GM12878 (cell line): ENCODE data around the gene RHEB. TPM values are rescaled to one million over a fixed set of nuclear protein-coding genes. Genes with fewer than 3 reads are reported as not detected.

ENCODE experiments used
- ATAC-seq: fragments of 200-7000 bp; cut with Tn5 transposase; 3 replicates; pipeline ENCODE4 v1.9.1; 2020; ENCODE audit warnings: mild to moderate bottlenecking, moderate library complexity
- BruUV-seq: library from RNA; stranded (reverse); fragments of 400-500 nt; replicated peaks from 2 replicates; lab custom pipeline; 2021; lab: Mats Ljungman, UMichigan
- CTCF ChIA-PET: fragments of 300-600 bp; sonication (Branson Sonifier 250); formaldehyde crosslinking; extraction: SDS; loops from one replicate; lab custom pipeline; 2021; ENCODE audit warnings: inconsistent platforms; lab: Yijun Ruan, JAX
- POLR2A ChIA-PET: fragments of 350-600 bp; formaldehyde crosslinking; extraction: SDS; loops from one replicate; lab custom pipeline; 2021; ENCODE audit warnings: inconsistent platforms; lab: Charles Lee
- RAD21 ChIA-PET: fragments of 300-600 bp; sonication (Branson Sonifier 250); formaldehyde crosslinking; loops from one replicate; lab custom pipeline; 2023; ENCODE audit warnings: antibody characterized with exemption; ENCODE audit not compliant: unreplicated experiment; lab: Charles Lee
- SMC1A ChIA-PET: fragments of 300-600 bp; sonication (Branson Sonifier 250); formaldehyde crosslinking; loops from one replicate; lab custom pipeline; 2023; ENCODE audit not compliant: unreplicated experiment, uncharacterized antibody; lab: Charles Lee
- DNase-seq: peaks from one replicate; pipeline ENCODE4 v3.0.0-alpha.2; 2011; ENCODE audit warnings: low read depth, low spot score
- FAIRE-seq: peaks from 3 replicates; lab custom pipeline; 2011; peaks lifted over from hg19 to GRCh38; lab: Jason Lieb, UNC
- H2AFZ ChIP-seq: 2 replicates; pipeline ENCODE4 v1.6.0; 2011; ENCODE audit warnings: low read depth, low read length, control low read depth; ENCODE audit not compliant: control insufficient read depth
- H3K27ac ChIP-seq: 2 replicates; pipeline ENCODE4 v1.5.1; 2011; ENCODE audit warnings: control low read depth; ENCODE audit not compliant: control insufficient read depth, insufficient read depth
- H3K27me3 ChIP-seq, 2 experiments: replicated peaks in 1 of 2; 2 replicates each; pipeline versions ENCODE4 v1.6.0 to v1.6.1; 2011; ENCODE audit warnings: low read length in 1 of 2; ENCODE audit not compliant: control insufficient read depth in 2 of 2, insufficient read depth in 2 of 2
- H3K36me3 ChIP-seq, 2 experiments: 2 replicates each; pipeline ENCODE4 v1.5.1; 2011; ENCODE audit warnings: low read length in 1 of 2; ENCODE audit not compliant: control insufficient read depth in 2 of 2, insufficient read depth in 2 of 2
- H3K4me1 ChIP-seq: 2 replicates; pipeline ENCODE4 v1.6.1; 2011; ENCODE audit warnings: mild to moderate bottlenecking, low read length, moderate library complexity, mixed read lengths; ENCODE audit not compliant: control insufficient read depth, insufficient read depth
- H3K4me2 ChIP-seq: 2 replicates; pipeline ENCODE4 v1.6.0; 2011; ENCODE audit warnings: control low read depth; ENCODE audit not compliant: control insufficient read depth, insufficient read depth
- H3K4me3 ChIP-seq: fragments of 200-600 bp; sonication (generic); 2 replicates; pipeline ENCODE4 v1.5.1; 2016
- H3K79me2 ChIP-seq: 2 replicates; pipeline ENCODE4 v1.6.0; 2011; ENCODE audit warnings: low read length; ENCODE audit not compliant: control insufficient read depth, insufficient read depth
- H3K9ac ChIP-seq: 2 replicates; pipeline ENCODE4 v1.8.0; 2011; ENCODE audit warnings: low read length, control low read depth, mixed read lengths; ENCODE audit not compliant: control insufficient read depth, insufficient read depth
- H3K9me3 ChIP-seq: replicated peaks from 3 replicates; pipeline ENCODE4 v1.5.1; 2011; ENCODE audit warnings: mild to moderate bottlenecking, low read length; ENCODE audit not compliant: control insufficient read depth, insufficient read depth
- H4K20me1 ChIP-seq: 2 replicates; pipeline ENCODE4 v1.6.0; 2011; ENCODE audit not compliant: control insufficient read depth, insufficient read depth
- CREB1 ChIP-seq: IDR thresholded peaks from 2 replicates; pipeline ENCODE4 v1.6.1; 2012; ENCODE audit warnings: low read depth, mild to moderate bottlenecking, inconsistent platforms
- EZH2 ChIP-seq: IDR thresholded peaks from 2 replicates; pipeline ENCODE4 v1.6.1; 2012; ENCODE audit warnings: low read depth, mild to moderate bottlenecking, control low read depth, inconsistent platforms, low read length, borderline replicate concordance; ENCODE audit not compliant: control insufficient read depth
- FOXK2 ChIP-seq: fragments of 450-650 bp; IDR thresholded peaks from 2 replicates; pipeline ENCODE4 v1.6.1; 2017; ENCODE audit warnings: mild to moderate bottlenecking, moderate library complexity
- NR2C1 ChIP-seq: fragments of 450-650 bp; IDR thresholded peaks from 2 replicates; pipeline ENCODE4 v1.6.1; 2017; ENCODE audit warnings: antibody characterized with exemption, mild to moderate bottlenecking, moderate library complexity
- RAD51 ChIP-seq: fragments of 450-650 bp; IDR thresholded peaks from 2 replicates; pipeline ENCODE4 v1.6.1; 2016; ENCODE audit warnings: moderate library complexity, mild to moderate bottlenecking, inconsistent platforms
- RFX5 ChIP-seq: IDR thresholded peaks from 2 replicates; pipeline ENCODE4 v1.6.1; 2011; ENCODE audit warnings: low read depth, low read length, improper control_type of control experiment
- SMARCA5 ChIP-seq: fragments of 450-650 bp; IDR thresholded peaks from 2 replicates; pipeline ENCODE4 v1.6.1; 2017; ENCODE audit warnings: mild to moderate bottlenecking
- WGBS: methylation state at CpG from one replicate; pipeline ENCODE4 v1.1.6; 2016; ENCODE audit warnings: low lambda C conversion rate; ENCODE audit not compliant: insufficient replicate concordance, insufficient coverage; ENCODE audit errors: missing lambda C conversion rate; 5-methylcytosine and 5-hydroxymethylcytosine counted together
- in situ Hi-C: fragments of 300-500 bp; cut with MboI; formaldehyde crosslinking; loops from 9 replicates; pipeline ENCODE4 v1.14.3; 2018; ENCODE audit warnings: mixed read lengths
- intact Hi-C: fragments of 100-400 bp; cut with micrococcal nuclease; formaldehyde crosslinking; loops from one replicate; pipeline ENCODE4 v1.14.2; 2022; ENCODE audit not compliant: unreplicated experiment
- polyA plus RNA-seq, 11 experiments: library from polyadenylated mRNA; depleted of rRNA in 4 of 11; unstranded in 6 of 11; stranded (reverse) in 5 of 11; fragments of >200 nt; fragmentation: Nextera tagmentation in 4 of 11; fragmentation: Illumina TruSeq in 1 of 11; extraction: Ambion mirVana in 4 of 11; extraction: Trizol in 1 of 11; gene quantifications; 1 replicate in 1 of 11; 2 replicates in 10 of 11; pipeline versions ENCODE4 v1.2.1 to v1.2.3, GENCODE V29; 2011 to 2016; ENCODE audit warnings: inconsistent platforms in 2 of 11, missing spikeins in 2 of 11, low read depth in 1 of 11
- total RNA-seq, 4 experiments: library from RNA; depleted of rRNA in 3 of 4; stranded (reverse); fragments of >200 nt in 3 of 4; fragmentation: Illumina TruSeq in 1 of 4; extraction: Trizol in 1 of 4; gene quantifications; 2 replicates each; pipeline versions ENCODE4 v1.2.1 to v1.2.3, GENCODE V29; 2013 to 2021
- TF ChIP-seq, protein P1 (sequence below): IDR thresholded peaks from 2 replicates; pipeline ENCODE4 v1.6.1; 2011; ENCODE audit warnings: low read depth, mild to moderate bottlenecking, low read length, moderate library complexity, borderline replicate concordance; ENCODE audit errors: extremely low read depth
- TF ChIP-seq, protein P2 (sequence below): fragments of 450-650 bp; IDR thresholded peaks from 2 replicates; pipeline ENCODE4 v1.6.1; 2014; ENCODE audit warnings: mild to moderate bottlenecking
- TF ChIP-seq, protein P3 (sequence below): fragments of 450-650 bp; IDR thresholded peaks from 2 replicates; pipeline ENCODE4 v1.6.1; 2018; ENCODE audit warnings: mild to moderate bottlenecking, low read depth, moderate library complexity; ENCODE audit not compliant: partially characterized antibody

Gene RHEB
- total and polyA plus RNA-seq, 10 of the 15 experiments (the other 5 are each of a cell fraction or from before 2014, with no cell fraction given), result 6.2 to 67.8 (median 38.0) TPM

DNA sequence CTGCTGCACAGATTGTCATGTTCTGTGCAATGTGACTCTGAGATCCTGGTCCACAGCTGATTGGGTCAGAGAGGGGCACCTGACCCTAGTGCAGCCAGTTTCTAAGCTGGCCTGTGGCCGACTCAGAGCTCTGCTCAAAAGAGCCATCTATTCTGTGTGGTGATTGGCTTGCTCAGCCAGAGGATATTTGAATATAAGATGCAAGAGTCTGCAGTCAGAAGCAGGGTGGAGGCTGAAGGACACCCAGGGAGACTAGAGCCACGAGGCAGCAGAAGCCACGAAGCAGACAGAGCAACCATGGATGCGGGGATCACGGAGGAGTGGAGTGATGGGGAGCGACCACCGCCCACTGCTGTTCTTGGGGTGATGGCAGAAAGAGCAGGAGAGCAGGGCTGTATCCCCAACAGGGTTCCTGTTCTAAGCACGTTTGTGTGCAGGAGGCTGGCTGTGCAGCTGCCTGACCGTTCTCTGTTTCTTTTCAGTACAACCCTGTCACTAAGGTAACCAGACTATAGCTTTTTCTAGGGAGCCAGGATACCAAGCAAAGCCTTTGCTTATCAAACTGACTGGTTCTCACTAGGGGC, 19.5 kb upstream of the RHEB start (continued):
- TF ChIP-seq RFX5 (0 out of 2 replicates have a peak, but pooled peaks have one; percentile 10), SMARCA5 (no peak), CREB1 (0 out of 2 replicates have a peak, but pooled peaks have one; percentile 22), RAD51 (peak; percentile 81)
- TF ChIP-seq, protein P1, sequence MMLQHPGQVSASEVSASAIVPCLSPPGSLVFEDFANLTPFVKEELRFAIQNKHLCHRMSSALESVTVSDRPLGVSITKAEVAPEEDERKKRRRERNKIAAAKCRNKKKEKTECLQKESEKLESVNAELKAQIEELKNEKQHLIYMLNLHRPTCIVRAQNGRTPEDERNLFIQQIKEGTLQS, result peak; percentile 48; the same call in 1 of the 2 replicates

DNA sequence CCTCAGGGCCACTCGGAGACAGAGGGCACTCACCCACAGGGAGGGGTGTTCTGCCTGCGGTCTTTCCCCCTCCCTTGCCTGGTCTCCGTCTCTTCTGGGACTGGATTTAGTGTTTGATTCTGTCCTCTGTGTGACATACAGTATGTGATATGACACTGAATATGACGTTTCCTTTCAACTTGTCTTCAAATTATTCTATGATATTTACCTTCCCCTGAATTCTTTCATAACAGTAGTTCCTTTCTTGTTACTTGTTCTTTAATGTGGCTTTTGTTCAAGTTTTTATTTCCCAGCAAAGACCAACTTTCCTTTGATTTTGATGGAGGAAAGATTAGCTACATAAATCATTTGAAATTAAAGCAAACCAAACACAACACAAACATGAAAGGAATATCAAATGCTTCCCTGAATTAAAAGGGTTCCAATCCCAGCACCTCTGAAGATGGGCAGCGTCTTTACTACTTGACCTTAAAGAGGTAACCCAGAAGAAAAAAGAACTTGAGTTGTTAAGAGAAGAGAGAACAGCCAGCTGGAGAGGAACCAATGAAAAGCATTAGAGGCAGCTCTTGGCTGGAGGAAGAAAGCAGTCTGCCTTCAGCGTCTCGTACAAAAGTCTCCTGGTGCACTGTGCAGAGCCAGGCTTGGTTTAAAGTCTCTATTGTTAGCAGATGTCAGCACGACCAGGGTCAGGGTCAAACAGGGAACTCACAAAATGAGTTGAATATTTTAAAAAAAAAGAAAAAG, 18.3 kb upstream of the RHEB start:
- no peaks in the 10 kb centered on the region for H3K4me1 ChIP-seq
- H3K4me2 ChIP-seq, result no peak overlapping the region
- TF ChIP-seq EZH2 (no peak), NR2C1 (no peak), FOXK2 (no peak)
- TF ChIP-seq, protein P2, sequence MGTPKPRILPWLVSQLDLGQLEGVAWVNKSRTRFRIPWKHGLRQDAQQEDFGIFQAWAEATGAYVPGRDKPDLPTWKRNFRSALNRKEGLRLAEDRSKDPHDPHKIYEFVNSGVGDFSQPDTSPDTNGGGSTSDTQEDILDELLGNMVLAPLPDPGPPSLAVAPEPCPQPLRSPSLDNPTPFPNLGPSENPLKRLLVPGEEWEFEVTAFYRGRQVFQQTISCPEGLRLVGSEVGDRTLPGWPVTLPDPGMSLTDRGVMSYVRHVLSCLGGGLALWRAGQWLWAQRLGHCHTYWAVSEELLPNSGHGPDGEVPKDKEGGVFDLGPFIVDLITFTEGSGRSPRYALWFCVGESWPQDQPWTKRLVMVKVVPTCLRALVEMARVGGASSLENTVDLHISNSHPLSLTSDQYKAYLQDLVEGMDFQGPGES, result no peak
- TF ChIP-seq, protein P3, sequence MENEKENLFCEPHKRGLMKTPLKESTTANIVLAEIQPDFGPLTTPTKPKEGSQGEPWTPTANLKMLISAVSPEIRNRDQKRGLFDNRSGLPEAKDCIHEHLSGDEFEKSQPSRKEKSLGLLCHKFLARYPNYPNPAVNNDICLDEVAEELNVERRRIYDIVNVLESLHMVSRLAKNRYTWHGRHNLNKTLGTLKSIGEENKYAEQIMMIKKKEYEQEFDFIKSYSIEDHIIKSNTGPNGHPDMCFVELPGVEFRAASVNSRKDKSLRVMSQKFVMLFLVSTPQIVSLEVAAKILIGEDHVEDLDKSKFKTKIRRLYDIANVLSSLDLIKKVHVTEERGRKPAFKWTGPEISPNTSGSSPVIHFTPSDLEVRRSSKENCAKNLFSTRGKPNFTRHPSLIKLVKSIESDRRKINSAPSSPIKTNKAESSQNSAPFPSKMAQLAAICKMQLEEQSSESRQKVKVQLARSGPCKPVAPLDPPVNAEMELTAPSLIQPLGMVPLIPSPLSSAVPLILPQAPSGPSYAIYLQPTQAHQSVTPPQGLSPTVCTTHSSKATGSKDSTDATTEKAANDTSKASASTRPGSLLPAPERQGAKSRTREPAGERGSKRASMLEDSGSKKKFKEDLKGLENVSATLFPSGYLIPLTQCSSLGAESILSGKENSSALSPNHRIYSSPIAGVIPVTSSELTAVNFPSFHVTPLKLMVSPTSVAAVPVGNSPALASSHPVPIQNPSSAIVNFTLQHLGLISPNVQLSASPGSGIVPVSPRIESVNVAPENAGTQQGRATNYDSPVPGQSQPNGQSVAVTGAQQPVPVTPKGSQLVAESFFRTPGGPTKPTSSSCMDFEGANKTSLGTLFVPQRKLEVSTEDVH, result no peak
- H3K27me3 ChIP-seq, result no peaks in the 10 kb centered on the region
- H3K36me3 ChIP-seq, result no peaks in the 10 kb centered on the region
- FAIRE-seq (no peak), DNase-seq (no peak), ATAC-seq (peak; percentile 26; the same call in 2 of the 3 replicates)
- ChIA-PET RAD21 (interaction anchor here (0.7 to 2.8 kb wide), 6 partner anchors 13 to 95 kb away, joined by 3 to 17 read pairs (median 4); partner anchors contain the start of gene RHEB), CTCF (interaction anchor here (0.6 to 2.5 kb wide), 6 partner anchors 18 to 178 kb away, joined by 3 to 9 read pairs (median 3); partner anchors contain the start of gene RHEB), SMC1A (interaction anchor here (0.7 to 1.4 kb wide), 10 partner anchors 11 to 230 kb away, joined by 3 to 6 read pairs (median 4); partner anchors contain the start of gene RHEB), POLR2A (interaction anchor here (1.5 to 1.8 kb wide), 3 partner anchors 18 to 94 kb away, joined by 5 to 11 read pairs (median 9); partner anchors contain the start of gene RHEB)
- BruUV-seq, result no TSS peak
- intact Hi-C loops, result no loop called here
- no peaks in the 10 kb centered on the region for H4K20me1 ChIP-seq
- no peak overlapping the region for H3K27ac ChIP-seq
- in situ Hi-C loops, result no loop called here
- no peak overlapping the region for H3K4me3 ChIP-seq
- no peaks in the 10 kb centered on the region; the same call in 2 of the 3 replicates for H3K9me3 ChIP-seq
- H2AFZ ChIP-seq, result no peak overlapping the region
- no peaks in the 10 kb centered on the region for H3K79me2 ChIP-seq
- H3K9ac ChIP-seq, result no peak overlapping the region
- 45% methylated on average over 8 of the region's 8 CpGs for WGBS
